ENCODE data around the gene SUPT16H.
"Not testable (repeated sequence)": the region's sequence is repeated elsewhere in the genome, so short reads cannot be mapped to it uniquely, and the experiment has no call there.

SUPT16H gene

DNA sequence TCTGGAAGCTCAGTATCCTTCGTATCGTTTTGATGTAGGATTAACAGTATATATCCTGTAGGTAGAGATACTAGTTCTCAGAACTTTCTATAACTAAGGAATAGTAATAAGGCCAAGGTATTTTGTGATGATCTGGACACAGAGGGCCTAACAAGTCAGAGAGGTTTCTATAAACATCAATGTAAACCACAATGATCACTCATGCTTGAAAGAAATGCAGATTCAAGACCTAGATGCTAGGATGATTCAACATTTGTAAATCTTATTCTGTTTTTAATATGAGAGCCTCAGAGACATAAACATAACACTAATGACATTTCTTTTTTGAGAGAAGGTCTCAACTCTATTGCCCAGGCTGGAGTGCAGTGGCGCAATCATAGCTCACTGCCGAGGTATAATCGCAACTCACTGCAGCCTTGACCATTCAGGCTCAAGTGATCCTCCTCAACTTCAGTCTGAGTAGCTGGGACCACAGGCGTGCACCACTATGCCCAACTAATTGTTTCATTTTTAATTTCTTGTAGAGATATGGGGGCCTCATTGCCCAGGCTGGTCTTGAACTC is 16.2 kb downstream of the SUPT16H start:
- no peak for DNase-seq (ENCODE audit: low read depth)

DNA sequence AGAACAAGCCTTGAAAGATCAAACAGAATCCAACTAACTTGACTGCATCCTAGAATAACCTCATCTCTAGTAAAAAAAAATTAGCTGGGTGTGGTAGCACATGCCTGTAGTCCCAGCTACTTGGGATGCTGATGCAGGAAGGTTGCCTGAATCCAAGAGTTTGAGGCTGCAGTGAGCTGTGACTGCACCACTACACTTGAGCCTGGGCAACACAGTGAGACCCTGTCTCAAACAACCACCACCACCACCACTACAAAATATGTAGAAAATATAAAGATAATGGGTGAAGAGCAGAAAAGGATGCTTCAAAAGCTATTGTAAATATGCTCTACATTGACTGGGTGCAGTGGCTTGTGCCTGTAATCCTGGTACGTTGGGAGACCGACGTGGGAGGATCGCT is 27.3 kb downstream of the SUPT16H start:
- DNase-seq (ENCODE audit: low read depth) = no peak

DNA sequence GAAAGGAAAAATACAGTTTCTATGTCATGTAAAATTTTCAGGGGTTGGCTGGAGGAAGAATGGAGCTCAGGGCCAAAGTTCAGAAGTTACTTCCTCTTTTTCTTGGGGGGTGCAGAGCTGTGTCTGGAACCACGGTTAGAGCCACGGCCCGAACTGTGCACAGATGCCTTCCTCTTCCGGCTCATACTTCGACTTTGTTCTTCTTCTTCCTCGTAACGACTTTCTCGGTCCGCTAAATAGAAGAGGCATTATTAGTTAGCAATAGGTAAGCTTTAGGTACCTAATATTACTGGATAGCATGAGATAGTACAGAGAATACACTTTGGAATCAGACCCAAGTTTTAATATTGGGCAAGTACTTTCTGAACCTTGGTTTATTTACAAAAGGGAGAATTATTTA is 31.2 kb downstream of the SUPT16H start:
- DNase-seq (ENCODE audit: low read depth) = no peak

DNA sequence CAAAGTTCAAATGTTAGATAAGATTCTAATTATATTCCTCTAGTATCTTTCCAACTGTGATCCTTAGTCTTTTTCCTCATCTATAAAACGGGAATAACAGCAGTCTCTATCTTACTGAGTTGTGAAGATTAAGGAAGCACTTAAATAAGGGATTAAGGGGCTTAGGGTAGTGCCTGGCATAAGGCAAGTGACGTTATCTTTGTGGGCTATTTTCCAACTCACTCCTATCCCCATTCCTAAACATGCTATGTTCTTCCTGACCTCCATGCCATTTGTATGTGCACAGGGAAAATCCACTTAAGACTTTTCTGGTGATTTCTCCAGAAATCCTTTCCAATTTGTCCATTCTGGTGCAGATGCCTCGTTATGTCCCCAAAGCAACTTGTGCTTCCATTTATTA is 33.3 kb downstream of the SUPT16H start:
- DNase-seq (ENCODE audit: low read depth) = no peak

DNA sequence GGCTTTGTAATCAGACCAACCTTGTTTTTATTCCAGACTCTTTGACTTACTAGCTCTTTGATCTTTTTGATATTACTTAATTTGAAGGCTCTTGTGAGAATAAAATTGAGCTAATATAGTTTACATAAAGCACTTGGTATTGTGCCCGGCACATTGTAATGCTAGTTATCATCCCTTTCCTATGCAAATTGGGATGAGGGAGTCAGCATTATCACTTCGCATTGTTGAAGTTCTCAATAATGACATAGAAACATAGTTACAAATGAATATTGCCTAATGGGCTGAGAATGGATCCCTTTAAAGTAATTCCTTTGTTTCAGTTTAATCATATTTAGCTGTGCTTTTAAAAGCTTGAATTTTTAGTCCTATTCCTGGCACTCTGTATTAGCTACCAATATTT is 36.6 kb downstream of the SUPT16H start:
- DNase-seq (ENCODE audit: low read depth) = no peak

DNA sequence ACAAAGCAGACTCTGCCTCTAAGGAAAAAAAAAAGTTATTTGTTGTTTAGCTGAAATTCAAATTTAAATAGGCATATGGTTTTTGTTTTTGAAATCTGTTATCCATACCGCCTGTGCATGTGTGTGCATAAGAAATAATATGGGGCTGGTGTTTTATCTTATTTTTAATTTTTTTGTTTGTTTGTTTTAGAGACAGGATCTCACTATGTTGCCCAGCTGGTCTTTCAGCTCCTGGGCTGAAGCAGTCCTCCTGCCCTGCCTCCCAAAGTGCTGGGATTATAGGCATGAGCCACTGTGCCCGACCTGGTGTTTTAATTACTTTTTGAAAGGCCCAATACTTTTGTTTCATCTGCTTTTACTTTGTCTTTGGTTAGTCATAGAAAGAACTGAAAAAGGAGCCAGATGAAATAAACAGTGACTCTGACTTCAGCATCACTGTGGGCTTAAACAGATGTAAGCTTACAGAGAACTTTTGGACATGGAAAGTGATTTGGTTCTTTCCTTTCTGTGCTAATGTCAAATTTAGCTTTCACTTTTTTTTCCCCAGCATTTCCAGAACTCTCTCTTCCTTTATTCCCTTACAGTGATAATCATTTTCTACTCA is 37.2 kb downstream of the SUPT16H start:
- DNase-seq (ENCODE audit: low read depth) = peak; percentile 12

DNA sequence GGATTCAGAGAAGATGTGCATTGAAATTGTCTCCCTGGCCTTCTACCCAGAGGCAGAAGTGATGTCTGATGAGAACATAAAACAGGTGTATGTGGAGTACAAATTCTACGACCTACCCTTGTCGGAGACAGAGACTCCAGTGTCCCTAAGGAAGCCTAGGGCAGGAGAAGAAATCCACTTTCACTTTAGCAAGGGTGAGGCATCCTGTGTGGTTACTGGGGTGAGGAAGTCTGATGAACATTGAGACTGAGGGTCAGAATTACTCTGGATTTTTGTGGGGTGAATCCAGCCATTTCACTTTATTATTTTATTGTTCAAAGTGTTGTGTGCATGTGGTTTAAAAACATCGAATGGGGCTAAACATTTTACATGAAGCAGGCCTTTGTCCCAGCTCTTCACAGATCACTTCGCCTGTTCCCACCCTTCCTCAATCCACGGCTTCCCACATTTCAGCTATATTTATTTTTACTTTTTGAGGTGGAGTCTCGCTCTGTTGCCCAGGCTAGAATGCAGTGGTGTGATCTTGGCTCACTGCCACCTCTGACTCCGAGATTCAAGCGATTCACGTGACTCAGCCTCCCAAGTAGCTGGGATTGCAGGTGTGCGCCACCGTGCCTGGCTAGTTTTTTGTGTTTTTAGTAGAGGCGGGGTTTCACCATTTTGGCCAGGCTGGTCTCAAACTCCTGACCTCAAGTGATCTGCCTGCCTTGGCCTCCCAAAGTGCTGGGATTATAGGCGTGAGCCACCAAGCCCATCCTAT is 40.6 kb downstream of the SUPT16H start:
- DNase-seq (ENCODE audit: low read depth) = no peak

DNA sequence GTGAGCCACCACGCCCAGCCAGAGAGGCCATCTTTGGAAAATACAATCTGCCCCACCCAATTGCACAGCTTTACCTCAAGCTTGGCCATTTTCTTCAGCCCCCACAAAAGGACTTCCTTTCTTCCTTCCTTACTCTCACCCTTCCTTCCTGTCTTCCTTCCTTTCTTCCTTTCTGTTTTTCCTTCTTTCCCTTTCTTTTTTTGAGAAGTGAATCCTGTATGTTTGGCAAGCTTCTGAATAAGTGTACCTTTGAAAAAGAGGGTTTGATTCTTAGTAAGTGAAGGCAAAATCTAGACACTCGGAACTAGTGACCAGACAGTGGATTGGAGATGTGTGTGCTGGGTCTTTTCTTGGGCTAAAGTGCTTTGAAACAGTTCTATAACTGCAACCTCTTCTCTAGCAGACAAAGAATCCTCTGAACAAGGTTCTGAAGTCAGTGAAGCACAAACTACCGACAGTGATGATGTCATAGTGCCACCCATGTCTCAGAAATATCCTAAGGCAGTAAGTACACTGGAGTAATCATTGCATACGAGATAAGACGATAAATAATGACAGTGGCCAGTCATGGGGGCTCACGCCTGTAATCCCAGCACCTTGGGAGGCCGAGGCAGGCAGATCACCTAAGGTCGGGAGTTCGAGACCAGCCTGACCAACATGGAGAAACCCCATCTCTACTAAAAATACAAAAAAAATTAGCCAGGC is 49.5 kb downstream of the SUPT16H start:
- no peak for DNase-seq (ENCODE audit: low read depth)

DNA sequence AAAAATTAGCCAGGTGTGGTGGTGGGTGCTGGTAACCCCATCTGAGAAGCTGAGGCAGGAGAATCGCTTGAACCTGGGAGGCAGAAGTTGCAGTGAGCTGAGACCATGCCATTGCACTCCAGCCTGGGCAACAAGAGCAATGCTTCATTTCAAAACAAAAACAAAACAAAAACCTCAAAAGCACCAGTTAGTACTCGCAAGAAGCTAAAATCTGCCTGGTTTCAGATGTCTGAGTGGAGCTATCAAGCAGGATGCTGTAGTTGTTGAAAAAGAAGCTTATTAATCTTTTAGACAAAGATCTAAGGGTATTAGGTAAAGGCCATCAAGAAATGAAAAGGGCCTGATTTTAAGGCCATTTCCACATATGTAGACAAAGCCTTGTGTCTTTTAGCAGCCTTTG is 50.9 kb downstream of the SUPT16H start:
- DNase-seq (ENCODE audit: low read depth) = no peak

DNA sequence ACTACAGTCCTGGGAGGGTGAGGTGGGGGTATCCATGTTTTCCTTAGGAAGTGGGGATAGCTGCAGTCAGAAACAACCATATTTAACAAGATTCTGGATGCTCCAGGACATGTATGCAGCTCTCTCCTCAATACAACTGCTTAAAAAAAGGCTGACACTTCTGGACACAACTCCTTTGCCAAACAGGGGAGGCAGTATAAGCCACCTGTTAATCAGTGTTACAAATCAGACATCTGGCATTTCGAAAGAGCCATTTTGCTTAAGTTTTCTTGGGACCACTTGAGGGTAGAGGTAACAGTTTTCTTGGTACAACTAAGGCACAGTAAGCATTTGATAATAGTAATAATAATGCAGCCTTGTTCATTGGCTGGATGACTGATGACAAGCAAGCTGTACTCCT is 56.8 kb downstream of the SUPT16H start:
- no peak for DNase-seq (ENCODE audit: low read depth)

DNA sequence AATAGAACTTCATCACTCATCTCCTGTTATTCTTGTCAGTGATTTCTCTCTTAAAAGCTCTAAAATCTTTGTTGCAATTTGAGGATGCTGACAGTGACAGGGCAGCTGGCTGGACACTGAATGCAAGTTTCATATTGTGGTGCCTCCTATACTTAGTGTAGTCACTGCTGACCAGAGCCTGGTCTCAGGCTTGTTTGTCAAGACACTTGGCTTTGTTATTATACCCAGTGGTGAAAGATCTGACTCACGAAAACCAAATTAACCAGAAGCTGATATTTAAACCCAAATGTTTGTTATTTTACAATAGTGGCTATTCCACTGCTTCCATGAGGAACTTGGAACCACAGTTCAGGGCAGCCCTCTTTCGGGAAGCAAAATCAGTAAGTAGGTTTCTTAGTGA is 61.1 kb downstream of the SUPT16H start:
- DNase-seq (ENCODE audit: low read depth) = no peak

DNA sequence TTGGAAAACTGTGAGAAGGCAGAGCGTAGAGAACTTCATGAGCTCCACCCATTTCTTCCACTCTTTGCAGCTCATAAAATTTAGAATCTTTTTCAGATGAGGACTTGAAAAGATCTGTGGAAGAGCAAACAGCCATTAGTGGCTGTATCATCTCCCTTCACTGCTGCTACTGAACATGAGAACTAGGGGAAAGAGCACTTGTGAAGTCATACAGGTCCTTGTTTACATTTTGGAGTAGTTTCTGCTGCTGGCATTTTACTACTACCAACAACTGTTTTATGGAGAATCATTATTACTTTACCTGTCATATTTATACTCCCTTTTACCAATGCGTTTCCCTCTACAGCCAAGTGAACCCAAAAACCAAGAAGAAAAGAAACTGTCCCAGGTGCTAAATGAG is 62.9 kb downstream of the SUPT16H start:
- no peak for DNase-seq (ENCODE audit: low read depth)

DNA sequence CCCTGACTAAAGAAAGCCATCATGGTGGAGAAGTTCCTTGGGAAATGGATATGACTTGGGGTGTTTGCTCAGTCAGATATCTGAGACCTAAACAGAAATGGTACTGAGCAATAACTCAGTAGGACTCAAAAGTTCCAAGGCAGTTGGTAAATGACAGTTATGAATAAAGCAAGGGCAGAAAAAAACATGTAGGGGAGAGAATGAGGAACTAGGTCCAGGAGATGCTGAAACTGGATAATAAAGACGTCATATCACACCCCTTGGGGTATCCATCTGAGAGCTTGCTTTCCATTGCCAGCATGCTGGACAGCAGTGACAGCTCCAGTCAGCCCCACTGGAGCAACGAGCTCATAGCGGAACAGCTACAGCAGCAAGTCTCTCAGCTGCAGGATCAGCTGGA is 66.4 kb downstream of the SUPT16H start:
- DNase-seq (ENCODE audit: low read depth) = no peak

DNA sequence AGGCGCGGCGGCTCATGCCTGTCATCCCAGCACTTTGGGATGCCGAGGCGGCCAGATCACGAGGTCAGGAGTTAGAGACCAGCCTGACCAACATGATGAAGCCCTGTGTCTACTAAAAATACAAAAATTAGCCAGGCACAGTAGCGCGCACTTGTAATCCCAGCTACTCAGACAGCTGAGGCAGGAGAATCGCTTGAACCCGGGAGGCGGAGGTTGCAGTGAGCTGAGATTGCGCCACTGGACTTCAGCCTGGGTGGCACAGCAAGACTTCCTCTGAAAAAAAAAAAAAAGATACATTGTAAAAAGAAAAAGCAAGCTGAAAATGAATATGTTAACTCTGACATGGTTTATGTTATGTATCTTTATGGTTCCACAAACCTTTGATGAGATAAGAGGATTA is 70.3 kb downstream of the SUPT16H start:
- no peak for DNase-seq (ENCODE audit: low read depth)

DNA sequence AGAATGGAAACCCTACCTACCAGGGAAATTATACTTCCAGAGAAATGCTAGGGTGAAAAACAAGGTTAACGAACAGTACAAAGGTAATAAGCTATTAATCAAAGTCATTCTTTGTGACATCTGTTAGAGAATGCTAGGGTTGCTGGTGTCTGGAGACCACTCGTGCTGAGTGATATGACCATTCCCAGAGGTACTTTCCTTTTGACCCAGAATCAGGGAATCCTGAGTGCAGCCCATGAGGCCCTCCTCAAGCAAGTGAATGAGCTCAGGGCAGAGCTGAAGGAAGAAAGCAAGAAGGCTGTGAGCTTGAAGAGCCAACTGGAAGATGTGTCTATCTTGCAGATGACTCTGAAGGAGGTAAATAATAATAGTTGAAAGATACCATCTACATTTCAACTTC is 72.2 kb downstream of the SUPT16H start:
- DNase-seq (ENCODE audit: low read depth) = no peak

DNA sequence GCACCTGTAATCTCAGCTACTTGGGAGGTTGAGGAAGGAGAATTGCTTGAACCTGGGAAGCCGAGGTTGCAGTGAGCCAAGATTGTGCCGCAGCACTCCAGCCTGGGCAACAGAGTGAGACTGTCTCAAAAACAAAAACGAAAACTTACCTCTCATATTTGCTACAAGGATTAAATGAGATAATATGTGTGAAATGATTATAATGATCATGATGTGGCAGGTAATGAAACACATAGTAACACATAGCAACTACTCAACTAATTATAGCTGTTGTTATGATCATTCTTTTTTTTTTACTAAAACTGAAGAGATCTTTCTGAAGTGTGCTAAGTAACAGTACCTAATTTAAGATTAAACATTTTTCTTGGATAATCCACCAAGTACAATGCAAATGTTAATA is 73.9 kb downstream of the SUPT16H start:
- no peak for DNase-seq (ENCODE audit: low read depth)

DNA sequence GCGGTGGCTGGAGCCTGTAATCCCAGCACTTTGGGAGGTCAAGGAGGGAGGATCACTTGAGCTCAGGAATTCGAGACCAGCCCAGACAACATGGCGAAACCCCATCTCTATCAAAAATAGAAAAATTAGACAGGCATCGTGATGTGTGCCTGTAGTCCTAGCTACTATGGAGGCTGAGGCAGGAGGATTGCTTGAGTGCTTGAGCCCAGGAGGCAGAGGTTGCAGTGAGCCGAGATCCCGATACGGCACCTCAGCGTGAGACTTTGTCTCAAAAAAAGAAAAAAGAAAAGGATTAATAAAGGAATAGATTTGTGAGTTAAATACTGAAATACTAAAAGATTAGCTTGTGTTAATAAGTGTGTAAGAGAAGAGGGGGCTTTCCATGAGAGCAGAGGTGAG is 74.6 kb downstream of the SUPT16H start:
- no peak for DNase-seq (ENCODE audit: low read depth)

DNA sequence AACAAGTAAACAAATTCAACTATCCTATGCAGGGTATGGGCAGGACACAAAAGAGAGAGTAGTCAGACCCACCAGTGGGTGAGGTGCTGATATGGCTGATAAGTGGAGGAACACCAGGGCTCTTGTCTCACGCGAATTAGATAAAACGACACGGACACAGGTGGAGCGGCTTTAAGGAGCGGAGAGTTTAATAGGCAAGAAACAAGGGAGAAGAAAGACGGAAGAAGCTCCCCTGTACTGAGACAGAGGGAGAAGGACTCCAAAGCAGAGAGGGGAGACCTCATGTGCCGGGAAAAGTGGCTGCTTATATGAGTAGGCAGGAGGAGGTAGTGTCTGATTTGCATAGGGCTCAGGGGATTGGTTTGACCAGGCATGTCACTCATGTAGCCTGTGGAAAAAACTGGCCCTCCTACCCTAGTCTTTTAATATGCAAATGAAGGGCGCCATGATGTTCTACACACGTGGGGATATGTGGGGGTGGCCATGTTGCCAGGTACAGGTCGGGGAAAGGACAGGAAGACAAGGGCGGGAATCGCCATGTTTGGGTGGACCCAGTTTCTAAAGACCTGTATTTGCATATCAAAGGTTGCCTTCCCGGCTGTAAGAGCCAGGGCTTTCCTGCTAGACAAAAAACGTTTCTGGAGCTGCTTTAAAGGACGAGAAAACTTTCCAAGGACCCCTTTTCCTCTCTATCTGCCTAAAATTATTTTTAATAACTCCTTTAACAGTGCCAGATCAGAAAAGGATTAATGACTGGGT is 75.2 kb downstream of the SUPT16H start:
- DNase-seq (ENCODE audit: low read depth) = no peak

DNA sequence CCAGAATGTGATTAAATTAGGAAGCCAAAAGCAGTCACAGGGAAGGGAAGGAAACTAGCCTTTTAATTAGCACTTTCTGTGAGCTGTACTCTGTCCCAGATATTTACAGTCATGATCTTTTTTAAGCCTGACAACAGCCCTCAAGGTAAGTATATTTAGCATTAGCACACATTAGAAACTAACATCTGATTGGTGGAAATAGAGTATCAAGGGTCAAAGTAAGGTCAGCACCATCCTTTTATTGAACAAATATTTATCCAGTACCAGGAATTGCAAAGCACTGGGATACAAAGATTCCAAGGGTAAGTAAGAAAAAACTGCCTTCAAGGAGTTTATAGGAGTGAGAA is 75.7 kb downstream of the SUPT16H start:
- no peak for DNase-seq (ENCODE audit: low read depth)

DNA sequence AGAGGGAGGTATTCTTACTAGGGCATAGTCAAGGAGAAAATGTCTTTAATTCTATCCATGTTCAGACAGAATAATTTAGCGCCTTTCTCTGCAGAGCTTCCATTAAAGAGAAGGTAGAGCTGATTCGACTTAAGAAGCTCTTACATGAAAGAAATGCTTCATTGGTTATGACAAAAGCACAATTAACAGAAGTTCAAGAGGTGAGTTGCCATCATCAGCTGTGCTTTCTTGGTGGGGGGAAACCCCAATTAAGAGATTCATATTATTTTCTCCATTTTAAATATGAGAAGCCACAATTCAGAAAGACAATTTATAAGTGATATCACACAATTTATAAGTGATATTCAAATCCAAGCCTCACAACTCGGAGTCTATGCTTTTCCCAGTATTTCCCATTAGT is 76.2 kb downstream of the SUPT16H start:
- DNase-seq (ENCODE audit: low read depth) = no peak

DNA sequence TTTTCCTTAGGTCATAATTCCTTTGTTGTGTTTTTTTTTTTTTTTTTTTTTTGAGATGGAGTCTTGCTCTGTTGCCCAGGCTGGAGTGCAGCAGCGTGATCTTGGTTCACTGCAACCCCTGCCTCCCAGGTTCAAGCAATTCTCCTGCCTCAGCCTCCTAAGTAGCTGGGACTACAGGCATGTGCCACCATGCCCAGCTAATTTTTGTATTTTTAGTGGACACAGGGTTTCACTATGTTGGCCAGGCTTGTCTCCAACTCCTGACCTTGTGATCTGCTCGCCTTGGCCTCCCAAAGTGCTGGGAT is 81.0 kb downstream of the SUPT16H start:
- not testable (repeated sequence) for DNase-seq (ENCODE audit: low read depth)

DNA sequence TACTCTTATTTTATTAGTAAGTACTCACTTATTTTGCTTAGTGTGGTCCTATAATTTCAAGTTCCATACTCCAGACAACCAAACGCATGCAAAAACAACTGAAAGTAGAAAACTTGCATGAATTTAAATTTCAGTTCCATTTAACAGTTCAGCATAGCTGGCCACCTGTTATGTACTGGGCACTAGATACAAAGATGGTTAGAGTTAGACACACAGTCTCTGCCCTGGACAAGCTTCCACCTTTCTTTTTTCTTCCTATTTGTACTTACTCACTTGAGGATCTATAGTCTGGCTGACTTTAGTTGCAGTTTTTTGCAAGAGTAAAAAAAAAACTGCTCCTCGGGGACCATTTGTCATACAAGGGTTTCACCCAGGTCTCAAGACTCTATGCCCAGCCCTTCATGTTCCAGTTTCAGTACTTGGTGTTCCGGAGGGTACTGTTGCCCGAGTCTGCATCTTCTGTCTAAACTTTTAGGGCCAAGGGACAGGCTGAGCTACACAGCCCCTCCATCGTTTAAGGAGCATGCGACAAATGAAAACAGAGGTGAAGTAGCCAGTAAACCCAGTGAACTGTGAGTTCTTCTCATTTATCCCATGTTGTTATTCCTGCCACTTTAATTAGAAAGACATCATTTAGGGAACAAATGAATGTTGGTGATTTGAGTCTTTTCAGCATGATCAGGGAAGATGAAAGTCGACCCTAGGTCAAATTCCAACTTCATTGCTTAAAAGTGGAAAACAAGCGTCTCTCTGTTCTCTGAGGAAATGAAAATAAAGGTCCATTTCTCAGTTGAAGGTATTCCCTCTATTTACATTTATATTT is 81.6 kb downstream of the SUPT16H start:
- no peak for DNase-seq (ENCODE audit: low read depth)
